LNCAP (cell line): ENCODE results near the gene CFAP206.

ENCODE experiments used
- TF ChIP-seq, protein P1 (sequence below): fragments of 450-650 bp; IDR thresholded peaks from 2 replicates; pipeline ENCODE4 v1.5.1; 2017; ENCODE audit warnings: mild to moderate bottlenecking

CFAP206 gene

DNA sequence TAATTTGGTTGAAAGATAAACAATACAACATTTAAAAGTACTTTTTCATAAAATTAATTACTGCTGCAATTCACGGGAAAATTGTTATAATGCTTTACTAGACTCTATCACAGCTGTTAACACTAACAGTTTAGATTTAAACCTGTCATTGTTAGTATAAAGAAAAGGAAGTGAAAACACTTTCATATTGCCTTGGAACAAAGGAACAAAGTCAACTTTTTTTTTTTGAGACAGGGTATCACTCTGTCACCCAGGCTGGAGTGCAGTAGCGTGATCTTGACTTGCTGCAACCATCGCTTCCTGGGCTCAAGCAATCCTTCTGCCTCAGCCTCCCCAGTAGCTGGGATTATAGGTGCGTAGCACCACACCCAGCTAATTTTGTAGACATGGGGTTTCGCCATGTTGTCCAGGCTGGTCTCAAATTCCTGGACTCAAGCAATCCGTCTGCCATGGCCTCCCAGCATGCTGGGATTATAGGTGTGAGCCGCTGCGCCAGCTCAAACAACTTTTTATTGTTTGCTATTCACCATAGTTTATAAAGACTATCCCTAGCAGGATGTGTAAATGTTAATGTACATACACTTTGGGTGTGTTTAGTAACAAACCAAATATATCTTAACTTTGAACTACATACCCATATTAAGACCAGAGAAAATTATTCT lies 87.1 kb downstream of the CFAP206 start:
- TF ChIP-seq, protein P1, sequence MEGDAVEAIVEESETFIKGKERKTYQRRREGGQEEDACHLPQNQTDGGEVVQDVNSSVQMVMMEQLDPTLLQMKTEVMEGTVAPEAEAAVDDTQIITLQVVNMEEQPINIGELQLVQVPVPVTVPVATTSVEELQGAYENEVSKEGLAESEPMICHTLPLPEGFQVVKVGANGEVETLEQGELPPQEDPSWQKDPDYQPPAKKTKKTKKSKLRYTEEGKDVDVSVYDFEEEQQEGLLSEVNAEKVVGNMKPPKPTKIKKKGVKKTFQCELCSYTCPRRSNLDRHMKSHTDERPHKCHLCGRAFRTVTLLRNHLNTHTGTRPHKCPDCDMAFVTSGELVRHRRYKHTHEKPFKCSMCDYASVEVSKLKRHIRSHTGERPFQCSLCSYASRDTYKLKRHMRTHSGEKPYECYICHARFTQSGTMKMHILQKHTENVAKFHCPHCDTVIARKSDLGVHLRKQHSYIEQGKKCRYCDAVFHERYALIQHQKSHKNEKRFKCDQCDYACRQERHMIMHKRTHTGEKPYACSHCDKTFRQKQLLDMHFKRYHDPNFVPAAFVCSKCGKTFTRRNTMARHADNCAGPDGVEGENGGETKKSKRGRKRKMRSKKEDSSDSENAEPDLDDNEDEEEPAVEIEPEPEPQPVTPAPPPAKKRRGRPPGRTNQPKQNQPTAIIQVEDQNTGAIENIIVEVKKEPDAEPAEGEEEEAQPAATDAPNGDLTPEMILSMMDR: no peak

DNA sequence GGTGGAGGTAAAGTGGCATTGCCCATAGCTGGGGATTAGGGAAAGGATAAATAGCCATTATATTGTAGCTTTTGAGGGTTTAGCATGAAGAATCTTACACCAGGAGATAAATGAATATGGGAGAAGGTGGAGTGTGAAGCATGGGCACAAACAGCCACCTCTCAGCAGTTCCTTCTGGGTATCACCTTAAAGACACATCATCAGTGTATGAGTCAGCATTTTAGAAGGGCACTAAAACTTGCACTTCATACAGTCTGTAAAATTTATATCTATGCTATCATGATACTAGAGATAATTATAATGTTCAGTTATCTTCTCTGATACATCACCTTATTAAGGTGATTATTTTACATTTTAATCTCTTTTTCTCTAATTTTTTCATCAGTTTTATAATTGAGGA lies 90.3 kb downstream of the CFAP206 start:
- TF ChIP-seq, protein P1: no peak

DNA sequence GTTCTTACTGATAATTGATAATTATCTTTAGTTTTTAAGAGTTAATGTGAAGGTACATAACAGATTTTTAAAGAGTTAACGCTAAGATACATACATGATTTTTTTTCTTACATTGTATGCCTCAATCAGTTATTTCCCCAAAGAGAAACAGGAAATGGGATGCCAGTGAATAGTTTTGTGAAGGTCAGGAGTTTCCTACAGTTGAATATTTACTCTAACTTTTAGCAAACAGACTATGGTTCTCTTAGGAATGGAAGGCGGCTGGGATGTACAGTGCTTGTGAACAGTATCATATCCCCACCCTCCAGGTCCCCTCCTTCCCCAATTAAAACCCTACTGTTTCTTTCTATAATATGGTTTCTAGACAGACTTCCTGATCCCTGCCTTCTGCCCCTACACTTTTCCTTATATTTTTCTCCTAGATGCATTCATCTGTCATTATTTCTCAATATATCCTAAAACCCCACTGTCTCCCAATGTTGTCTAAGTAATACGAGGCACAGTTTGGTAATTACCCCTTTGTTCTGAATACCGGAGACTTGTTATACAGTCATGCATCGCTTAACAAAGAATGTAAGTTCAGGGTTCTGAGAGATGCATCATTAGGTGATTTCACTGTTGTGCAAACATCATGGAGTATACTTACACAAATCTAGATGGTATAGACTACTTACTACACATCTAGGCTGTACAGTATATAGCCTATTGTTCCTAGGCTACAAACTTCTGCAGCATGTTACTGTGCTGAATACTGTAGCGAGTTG lies 94.2 kb downstream of the CFAP206 start:
- TF ChIP-seq, protein P1: no peak

DNA sequence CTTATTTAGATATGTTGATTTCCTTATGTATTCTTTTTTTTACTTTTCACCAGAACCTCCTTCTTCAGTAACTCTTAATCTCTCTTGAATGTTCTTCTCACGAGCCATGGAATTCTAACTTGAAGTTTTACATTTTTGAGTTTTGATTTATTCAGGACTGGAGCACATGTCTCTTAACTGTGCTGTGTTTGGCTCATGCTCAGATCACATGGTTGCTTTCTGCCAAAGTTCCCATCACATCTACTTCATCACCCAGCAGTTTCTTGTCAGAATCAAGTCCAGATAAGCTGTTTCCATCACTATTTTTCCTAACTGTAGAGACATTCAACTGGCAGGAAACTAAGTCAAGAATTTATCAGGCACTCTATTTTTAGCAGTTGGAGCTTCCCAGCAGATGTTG lies 96.7 kb downstream of the CFAP206 start:
- TF ChIP-seq, protein P1: no peak
